NK-92 (cell line): ENCODE measurements around the gene SLC10A7.
"Not testable (repeated sequence)": the region's sequence is repeated elsewhere in the genome, so short reads cannot be mapped to it uniquely, and the experiment has no call there.

Experiments
- DNase-seq: peaks from one replicate; lab custom pipeline; 2025; ENCODE audit not compliant: unreplicated experiment; lab: John Stamatoyannopoulos, UW

SLC10A7 gene

GRCh38 chr4:146367347-146367746 lies 154.4 kb downstream of the SLC10A7 start:
- no peak for DNase-seq

- no peak for DNase-seq
These were observed 162.0 kb downstream of the SLC10A7 start for GRCh38 chr4:146359771-146360170.

- DNase-seq: not testable (repeated sequence)
These were observed 171.6 kb downstream of the SLC10A7 start for GRCh38 chr4:146350114-146350513.

GRCh38 chr4:146349306-146349705 lies 172.4 kb downstream of the SLC10A7 start:
- DNase-seq: no peak

GRCh38 chr4:146347822-146348221 lies 173.9 kb downstream of the SLC10A7 start:
- no peak for DNase-seq

- no peak for DNase-seq
These were observed 175.5 kb downstream of the SLC10A7 start for GRCh38 chr4:146346276-146346675.

GRCh38 chr4:146343776-146344175 lies 178.0 kb downstream of the SLC10A7 start:
- no peak for DNase-seq

- no peak for DNase-seq
These were observed 178.5 kb downstream of the SLC10A7 start for GRCh38 chr4:146343199-146343598.

GRCh38 chr4:146342600-146343192 lies 179.0 kb downstream of the SLC10A7 start:
- DNase-seq: no peak

- no peak for DNase-seq
These were observed 180.9 kb downstream of the SLC10A7 start for GRCh38 chr4:146340798-146341197.

- no peak for DNase-seq
These were observed 183.2 kb downstream of the SLC10A7 start for GRCh38 chr4:146338512-146338911.

GRCh38 chr4:146336410-146336807 lies 185.3 kb downstream of the SLC10A7 start:
- DNase-seq: no peak

- no peak for DNase-seq
These were observed 185.9 kb downstream of the SLC10A7 start for GRCh38 chr4:146335763-146336409.

- DNase-seq: no peak
These were observed 186.8 kb downstream of the SLC10A7 start for GRCh38 chr4:146334862-146335449.

- no peak for DNase-seq
These were observed 187.9 kb downstream of the SLC10A7 start for GRCh38 chr4:146333895-146334262.

GRCh38 chr4:146333187-146333894 lies 188.4 kb downstream of the SLC10A7 start:
- DNase-seq: no peak

GRCh38 chr4:146330392-146330791 lies 191.3 kb downstream of the SLC10A7 start:
- DNase-seq: no peak

GRCh38 chr4:146329050-146329716 lies 192.6 kb downstream of the SLC10A7 start:
- no peak for DNase-seq

GRCh38 chr4:146327859-146328650 lies 193.7 kb downstream of the SLC10A7 start:
- no peak for DNase-seq

- no peak for DNase-seq
These were observed 202.8 kb downstream of the SLC10A7 start for GRCh38 chr4:146318894-146319293.

- no peak for DNase-seq
These were observed 204.0 kb downstream of the SLC10A7 start for GRCh38 chr4:146317783-146318182.
